SK-N-MC (cell line): Measurements from ENCODE around the gene UMOD.

Experiments
- EZH2 ChIP-seq: fragments of 200-600 bp; sonication (generic); IDR thresholded peaks from one replicate; pipeline ENCODE4 v1.6.1; 2017; ENCODE audit warnings: antibody characterized with exemption
- FOXP2 ChIP-seq: optimal IDR thresholded peaks from 2 replicates; pipeline ENCODE3; 2011; ENCODE audit warnings: mild to moderate bottlenecking, moderate library complexity; ENCODE audit not compliant: insufficient read depth; ENCODE audit errors: extremely low read length, control extremely low read depth
- POLR2AphosphoS5 ChIP-seq: IDR thresholded peaks from 2 replicates; pipeline ENCODE4 v1.6.1; 2012; ENCODE audit warnings: mild to moderate bottlenecking, low read depth, low read length, borderline replicate concordance

- TF ChIP-seq EZH2: no peak
- no peak for TF ChIP-seq POLR2AphosphoS5
- no peak for TF ChIP-seq FOXP2
These were observed 22.9 kb downstream of the UMOD start for GRCh38 chr16:20329392-20330138.
